Liver (tissue), 3 donors: ENCODE data around the gene FRMD1.

ENCODE experiments used
- CTCF ChIP-seq: fragments of 150-350 bp; IDR thresholded peaks from 2 replicates; pipeline ENCODE4 v1.5.1; 2017; ENCODE audit warnings: improper control_type of control experiment, low read depth, low read length; ENCODE audit not compliant: missing input control
- EGR1 ChIP-seq, 2 donors: IDR thresholded peaks; 2 replicates each; pipeline ENCODE4 v1.6.1; 2016 to 2018; ENCODE audit warnings: antibody characterized with exemption in 2 of 2, low read depth in 2 of 2
- GABPA ChIP-seq, 2 donors: IDR thresholded peaks in 1 of 2; conservative IDR thresholded peaks in 1 of 2; 2 replicates each; pipeline ENCODE4 v1.6.1; 2016; ENCODE audit warnings: antibody characterized with exemption in 2 of 2, mild to moderate bottlenecking in 1 of 2, moderate library complexity in 1 of 2
- HNF4G ChIP-seq: IDR thresholded peaks from 2 replicates; pipeline ENCODE4 v1.6.1; 2016; ENCODE audit warnings: antibody characterized with exemption
- JUND ChIP-seq, 2 donors: IDR thresholded peaks; 2 replicates each; pipeline ENCODE4 v1.6.1; 2016; ENCODE audit warnings: antibody characterized with exemption in 2 of 2
- MAX ChIP-seq: IDR thresholded peaks from 2 replicates; pipeline ENCODE4 v1.6.1; 2016; ENCODE audit warnings: antibody characterized with exemption
- NR2F2 ChIP-seq: IDR thresholded peaks from 2 replicates; pipeline ENCODE4 v1.6.1; 2016; ENCODE audit warnings: antibody characterized with exemption
- REST ChIP-seq: IDR thresholded peaks from 2 replicates; pipeline ENCODE4 v1.6.1; 2016; ENCODE audit warnings: antibody characterized with exemption, mild to moderate bottlenecking
- SP1 ChIP-seq: IDR thresholded peaks from 2 replicates; pipeline ENCODE4 v1.6.1; 2018; ENCODE audit warnings: antibody characterized with exemption, mild to moderate bottlenecking
- TAF1 ChIP-seq: conservative IDR thresholded peaks from 2 replicates; pipeline ENCODE4 v1.6.1; 2016; ENCODE audit warnings: antibody characterized with exemption, mild to moderate bottlenecking
- donor health status: healthy.
- donor health status: healthy.

GRCh38 chr6:168024951-168025510 is 54.0 kb downstream of the FRMD1 start:
- TF ChIP-seq GABPA (IDR thresholded peaks at IDR 0.05 in 1 of 2, conservative IDR thresholded peaks at IDR 0.05 in 1 of 2) (no peak), MAX (no peak), JUND (IDR thresholded peaks at IDR 0.05) (no peak), CTCF (no peak), REST (no peak), NR2F2 (no peak), EGR1 (IDR thresholded peaks at IDR 0.05; ENCODE audit: low read depth in 2 of 2) (no peak), TAF1 (no peak), HNF4G (no peak), SP1 (no peak)
